HFFc6 (cell line): Measurements from ENCODE around the gene ZMYND10. TPM values are rescaled to one million over a fixed set of nuclear protein-coding genes. Genes with fewer than 3 reads are reported as not detected.

Experiments used
- DNase-seq: peaks from one replicate; pipeline ENCODE4 v3.0.0-alpha.2; 2018
- H3K27ac Mint-ChIP-seq: 2 replicates; pipeline ENCODE4 v1.8.0; 2020; ENCODE audit warnings: mild to moderate bottlenecking, mixed read lengths
- H3K27me3 Mint-ChIP-seq: 2 replicates; pipeline ENCODE4 v1.8.0; 2021; ENCODE audit warnings: mild to moderate bottlenecking, moderate library complexity, mixed read lengths; ENCODE audit not compliant: insufficient read depth
- H3K36me3 Mint-ChIP-seq: 2 replicates; pipeline ENCODE4 v1.8.0; 2021; ENCODE audit warnings: low read depth, mixed read lengths
- H3K4me1 Mint-ChIP-seq: 2 replicates; pipeline ENCODE4 v1.8.0; 2020; ENCODE audit warnings: low read depth, mixed read lengths
- H3K4me3 Mint-ChIP-seq: 2 replicates; pipeline ENCODE4 v1.8.0; 2020; ENCODE audit warnings: mild to moderate bottlenecking, moderate library complexity, mixed read lengths
- H3K9me3 Mint-ChIP-seq: 2 replicates; pipeline ENCODE4 v1.8.0; 2020; ENCODE audit warnings: mild to moderate bottlenecking, mixed read lengths
- long read RNA-seq: library from polyadenylated mRNA; unstranded; transcript quantifications from one replicate; pipeline ENCODE4 v2.0.0, GENCODE V29; 2019
- total RNA-seq, 6 experiments: library from RNA; stranded (reverse); fragmentation: NEBNext Ultra II Directional; extraction: Animal tissue kit (Norgen Biotek cat#: 25700); gene quantifications; 2 replicates in 1 of 6; 3 replicates in 5 of 6; pipeline ENCODE4 v1.2.3, GENCODE V29; 2021
- TF ChIP-seq, protein P1 (sequence below): fragments of 200-600 bp; sonication (generic); IDR thresholded peaks from 2 replicates; pipeline ENCODE4 v1.5.0; 2021; ENCODE audit warnings: antibody characterized with exemption, mild to moderate bottlenecking

Gene ZMYND10
- 1 to 10 TPM in 2 of 6 experiments, under 1 TPM in 3, not detected in 1; 0.78 to 1.3 (median 0.83) TPM for total RNA-seq
- long read RNA-seq: 0 reads

DNA sequence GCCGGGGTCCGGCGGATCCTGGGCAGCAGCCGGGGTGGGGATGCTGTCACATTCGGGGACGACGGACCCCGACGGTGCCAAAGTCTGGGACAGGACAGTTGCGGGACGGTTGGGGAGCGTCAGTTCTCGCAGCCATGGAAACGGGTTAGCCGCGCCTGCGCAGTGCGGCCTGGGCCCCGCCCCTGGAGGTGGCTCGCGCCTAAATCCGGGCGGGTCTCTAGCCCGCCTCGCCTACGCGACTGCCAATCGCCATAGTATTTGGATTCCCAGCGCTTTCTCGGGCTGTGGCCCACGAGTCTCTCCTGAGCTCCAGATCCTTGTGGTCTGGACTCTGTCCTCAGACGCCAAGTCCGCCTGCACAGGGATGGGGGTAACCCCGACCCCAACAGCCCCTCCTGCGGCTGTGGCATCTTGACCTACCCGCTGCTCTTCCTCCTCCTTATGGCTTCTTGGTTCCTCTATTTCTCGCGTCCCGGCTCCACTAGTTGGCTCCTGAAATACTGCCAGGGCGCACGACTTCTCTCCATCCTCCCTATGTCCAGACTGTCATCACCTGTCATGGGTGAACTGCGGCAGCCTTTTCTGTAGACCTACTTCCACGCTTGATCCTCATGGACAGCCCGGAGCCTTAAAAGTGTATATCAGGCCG is at the start of gene ZMYND10:
Gene ZMYND10, minus strand, starts transcription at position 147 of the 649 bp plus-strand sequence. CDS start 153 bp downstream, outside the sequence.
- peak; percentile 45 for DNase-seq
- peaks cover 4% of the 10 kb centered on the region; the same call in 1 of the 2 replicates for H3K27me3 Mint-ChIP-seq

GRCh38 chr3:50393061-50393460 is 47.5 kb upstream of the ZMYND10 start:
- Mint-ChIP-seq H3K4me3 (no peak overlapping the region), H3K9me3 (no peaks in the 10 kb centered on the region), H3K36me3 (no peaks in the 10 kb centered on the region), H3K27ac (no peak overlapping the region), H3K27me3 (peaks cover 29% of the 10 kb centered on the region), H3K4me1 (no peaks in the 10 kb centered on the region)
- TF ChIP-seq, protein P1, sequence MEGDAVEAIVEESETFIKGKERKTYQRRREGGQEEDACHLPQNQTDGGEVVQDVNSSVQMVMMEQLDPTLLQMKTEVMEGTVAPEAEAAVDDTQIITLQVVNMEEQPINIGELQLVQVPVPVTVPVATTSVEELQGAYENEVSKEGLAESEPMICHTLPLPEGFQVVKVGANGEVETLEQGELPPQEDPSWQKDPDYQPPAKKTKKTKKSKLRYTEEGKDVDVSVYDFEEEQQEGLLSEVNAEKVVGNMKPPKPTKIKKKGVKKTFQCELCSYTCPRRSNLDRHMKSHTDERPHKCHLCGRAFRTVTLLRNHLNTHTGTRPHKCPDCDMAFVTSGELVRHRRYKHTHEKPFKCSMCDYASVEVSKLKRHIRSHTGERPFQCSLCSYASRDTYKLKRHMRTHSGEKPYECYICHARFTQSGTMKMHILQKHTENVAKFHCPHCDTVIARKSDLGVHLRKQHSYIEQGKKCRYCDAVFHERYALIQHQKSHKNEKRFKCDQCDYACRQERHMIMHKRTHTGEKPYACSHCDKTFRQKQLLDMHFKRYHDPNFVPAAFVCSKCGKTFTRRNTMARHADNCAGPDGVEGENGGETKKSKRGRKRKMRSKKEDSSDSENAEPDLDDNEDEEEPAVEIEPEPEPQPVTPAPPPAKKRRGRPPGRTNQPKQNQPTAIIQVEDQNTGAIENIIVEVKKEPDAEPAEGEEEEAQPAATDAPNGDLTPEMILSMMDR: no peak
- no peak for DNase-seq

More for the DNA sequence above, at the start of gene ZMYND10:
- Mint-ChIP-seq H3K9me3 (no peaks in the 10 kb centered on the region), H3K4me3 (peak within 1 kb of the TSS; percentile 82), H3K27ac (peak within 1 kb of the TSS; percentile 38; the same call in 1 of the 2 replicates), H3K36me3 (no peaks in the 10 kb centered on the region), H3K4me1 (peaks cover 29% of the 10 kb centered on the region)
- TF ChIP-seq, protein P1: no peak

DNA sequence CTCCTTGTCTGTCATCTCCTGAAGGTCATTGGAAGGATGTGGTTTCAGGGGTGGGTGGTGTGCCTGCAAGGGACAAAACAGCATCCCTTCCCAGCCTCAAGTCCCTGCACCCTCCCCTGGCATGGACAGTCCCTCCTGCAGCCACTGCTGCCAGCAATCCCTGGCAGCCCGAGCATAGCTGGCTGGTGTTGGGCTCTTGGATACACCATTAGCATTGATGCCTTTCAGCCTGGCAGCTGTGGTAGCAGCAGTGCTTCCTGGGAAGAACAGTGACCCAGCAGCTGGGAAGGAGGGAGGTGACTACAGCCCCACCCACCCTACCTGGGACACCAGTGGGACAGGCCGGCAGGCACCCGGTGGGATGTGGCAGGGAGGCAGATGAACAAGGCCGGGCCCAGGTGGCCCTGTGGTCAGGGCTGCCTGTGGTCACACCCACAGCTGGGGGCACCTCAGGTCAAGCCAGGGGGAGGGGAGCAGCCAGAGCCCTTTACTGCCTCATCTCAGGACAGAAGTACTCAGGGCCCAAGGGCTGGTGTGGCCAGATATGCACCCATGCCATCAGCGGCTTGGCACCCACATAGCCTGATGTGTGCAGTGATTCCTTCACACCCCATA is 46.7 kb upstream of the ZMYND10 start:
- Mint-ChIP-seq H3K27me3 (peaks cover 35% of the 10 kb centered on the region), H3K27ac (no peak overlapping the region), H3K4me3 (no peak overlapping the region), H3K36me3 (no peaks in the 10 kb centered on the region), H3K4me1 (no peaks in the 10 kb centered on the region), H3K9me3 (no peaks in the 10 kb centered on the region)
- TF ChIP-seq, protein P1: no peak
- DNase-seq: no peak

- Mint-ChIP-seq H3K9me3 (no peaks in the 10 kb centered on the region), H3K4me3 (no peak overlapping the region), H3K27me3 (peaks cover 41% of the 10 kb centered on the region)
These were observed 45.1 kb upstream of the ZMYND10 start for GRCh38 chr3:50390508-50391224.

GRCh38 chr3:50389414-50389767 is 43.9 kb upstream of the ZMYND10 start:
- Mint-ChIP-seq H3K27me3 (peaks cover 44% of the 10 kb centered on the region), H3K36me3 (no peaks in the 10 kb centered on the region), H3K4me1 (no peaks in the 10 kb centered on the region), H3K27ac (no peak overlapping the region), H3K9me3 (no peaks in the 10 kb centered on the region), H3K4me3 (no peak overlapping the region)
- DNase-seq: no peak
- TF ChIP-seq, protein P1: no peak

More at GRCh38 chr3:50390508-50391224, 45.1 kb upstream of the ZMYND10 start:
- TF ChIP-seq, protein P1: no peak
- H3K36me3 Mint-ChIP-seq: no peaks in the 10 kb centered on the region
- H3K4me1 Mint-ChIP-seq: no peaks in the 10 kb centered on the region
- no peak overlapping the region for H3K27ac Mint-ChIP-seq
- no peak for DNase-seq
